ENCODE data around the gene PKIG.

DNA sequence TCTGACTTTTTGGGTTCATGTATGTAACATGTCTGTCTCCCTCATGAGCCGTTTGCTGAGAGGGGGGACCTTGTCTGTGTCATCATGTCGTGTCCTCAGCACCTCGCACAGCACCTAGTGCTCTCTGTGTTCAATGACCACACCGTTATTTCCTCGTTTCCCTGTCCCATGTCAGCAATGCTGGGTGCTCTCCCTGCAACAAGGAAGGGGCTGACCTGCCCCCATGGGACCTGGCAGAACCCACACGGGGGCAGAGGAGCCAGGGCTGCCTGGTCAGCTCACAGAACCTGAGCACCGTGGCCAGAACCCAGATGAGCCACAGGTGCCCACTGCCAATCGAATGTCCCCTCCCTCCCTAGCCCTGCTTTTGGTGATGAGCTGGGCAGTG lies 61.8 kb downstream of the PKIG start:
- TF ChIP-seq EP300 (IDR thresholded peaks at IDR 0.05): no peak
- no peak for TF ChIP-seq POLR2A (IDR thresholded peaks at IDR 0.05)
- TF ChIP-seq, protein P1, sequence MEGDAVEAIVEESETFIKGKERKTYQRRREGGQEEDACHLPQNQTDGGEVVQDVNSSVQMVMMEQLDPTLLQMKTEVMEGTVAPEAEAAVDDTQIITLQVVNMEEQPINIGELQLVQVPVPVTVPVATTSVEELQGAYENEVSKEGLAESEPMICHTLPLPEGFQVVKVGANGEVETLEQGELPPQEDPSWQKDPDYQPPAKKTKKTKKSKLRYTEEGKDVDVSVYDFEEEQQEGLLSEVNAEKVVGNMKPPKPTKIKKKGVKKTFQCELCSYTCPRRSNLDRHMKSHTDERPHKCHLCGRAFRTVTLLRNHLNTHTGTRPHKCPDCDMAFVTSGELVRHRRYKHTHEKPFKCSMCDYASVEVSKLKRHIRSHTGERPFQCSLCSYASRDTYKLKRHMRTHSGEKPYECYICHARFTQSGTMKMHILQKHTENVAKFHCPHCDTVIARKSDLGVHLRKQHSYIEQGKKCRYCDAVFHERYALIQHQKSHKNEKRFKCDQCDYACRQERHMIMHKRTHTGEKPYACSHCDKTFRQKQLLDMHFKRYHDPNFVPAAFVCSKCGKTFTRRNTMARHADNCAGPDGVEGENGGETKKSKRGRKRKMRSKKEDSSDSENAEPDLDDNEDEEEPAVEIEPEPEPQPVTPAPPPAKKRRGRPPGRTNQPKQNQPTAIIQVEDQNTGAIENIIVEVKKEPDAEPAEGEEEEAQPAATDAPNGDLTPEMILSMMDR (IDR thresholded peaks at IDR 0.05): no peak
- TF ChIP-seq POLR2AphosphoS5 (IDR thresholded peaks at IDR 0.05): no peak

All from sigmoid colon (tissue), 4 donors.